SH-SY5Y (cell line): ENCODE results near the gene PKP3.

Experiments used
- GATA2 ChIP-seq: IDR thresholded peaks from 2 replicates; pipeline ENCODE4 v1.6.1; 2011; ENCODE audit warnings: mild to moderate bottlenecking, low read depth, low read length
- GATA3 ChIP-seq: IDR thresholded peaks from 2 replicates; pipeline ENCODE4 v1.6.1; 2011; ENCODE audit warnings: low read depth, mild to moderate bottlenecking, low read length, moderate library complexity

The PKP3 gene

DNA sequence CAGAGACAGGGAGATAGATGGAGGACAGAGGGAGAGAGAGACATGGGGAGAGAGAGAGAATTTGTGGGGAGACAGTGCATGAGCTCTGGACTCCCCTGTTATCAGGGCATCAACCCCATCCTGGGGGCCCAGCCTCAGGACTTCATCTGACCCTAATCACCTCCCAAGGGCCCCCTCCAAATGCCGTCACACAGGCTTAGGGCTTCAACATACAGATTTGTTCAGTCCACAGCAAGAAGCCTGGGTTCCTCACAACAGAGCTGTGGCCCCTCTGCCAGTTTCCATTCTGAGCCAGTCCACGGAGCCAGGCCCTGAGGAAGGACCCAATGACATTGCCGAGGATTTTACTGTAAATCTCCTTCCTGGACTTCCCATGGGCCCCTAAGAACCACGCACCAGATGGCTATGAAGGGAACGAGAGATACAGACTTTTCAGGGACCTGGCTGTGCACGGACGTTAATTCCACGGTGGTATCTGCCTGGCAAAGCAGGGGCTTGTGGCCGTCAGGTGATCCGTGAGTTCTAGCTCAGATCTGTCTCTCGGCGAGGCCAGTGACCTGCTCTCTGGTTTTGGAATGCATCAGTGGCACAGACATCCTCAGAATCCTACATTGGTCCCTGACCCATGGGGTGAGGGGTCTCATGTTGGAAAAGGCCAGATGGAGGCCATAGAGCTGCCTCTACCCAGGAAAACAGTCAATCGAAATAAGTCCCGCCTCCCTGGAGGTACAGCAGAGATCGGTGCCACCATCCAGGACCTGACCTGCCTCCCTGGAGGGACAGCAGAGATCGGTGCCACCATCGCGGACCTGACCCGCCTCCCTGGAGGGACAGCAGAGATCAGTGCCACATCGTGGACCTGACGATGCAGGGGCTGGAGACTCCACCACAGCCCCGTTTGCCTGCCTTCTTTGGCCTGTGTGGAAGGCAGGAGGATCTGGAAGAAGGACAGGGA lies 33.4 kb upstream of the PKP3 start:
- TF ChIP-seq GATA3, result no peak
- TF ChIP-seq GATA2, result no peak

DNA sequence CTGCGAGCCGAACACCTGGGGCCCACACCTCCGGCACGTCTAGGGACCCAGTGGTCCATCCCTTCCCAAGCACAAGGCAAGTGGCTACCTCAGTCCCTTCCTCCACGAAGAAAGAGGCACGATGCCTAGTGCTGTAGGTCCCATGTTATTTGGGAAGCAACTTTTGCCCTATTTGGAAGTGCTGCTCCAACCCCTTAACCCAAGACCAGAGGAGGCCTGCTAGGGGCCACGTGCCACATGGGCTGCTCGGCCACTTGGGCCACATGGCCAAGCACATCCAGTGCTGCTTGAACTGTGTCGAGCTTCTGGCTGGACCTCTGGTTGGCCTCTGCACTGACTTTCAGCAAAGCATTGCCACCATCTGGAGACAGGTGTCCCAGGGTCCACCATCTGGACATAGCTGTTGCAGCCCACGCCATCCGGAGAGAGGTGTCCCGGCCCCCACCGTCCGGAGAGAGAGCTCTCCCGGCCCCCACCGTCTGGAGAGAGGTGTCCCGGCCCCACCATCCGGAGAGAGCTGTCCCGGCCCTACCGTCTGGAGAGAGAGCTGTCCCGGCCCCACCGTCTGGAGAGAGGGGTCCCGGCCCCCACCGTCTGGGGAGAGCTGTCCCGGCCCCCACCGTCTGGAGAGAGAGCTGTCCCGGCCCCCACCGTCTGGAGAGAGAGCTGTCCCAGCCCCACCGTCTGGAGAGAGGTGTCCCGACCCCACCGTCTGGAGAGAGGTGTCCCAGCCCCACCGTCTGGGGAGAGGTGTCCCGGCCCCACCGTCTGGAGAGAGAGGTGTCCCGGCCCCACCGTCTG lies 31.2 kb upstream of the PKP3 start:
- TF ChIP-seq GATA2, result no peak
- TF ChIP-seq GATA3, result no peak

GRCh38 chr11:363948-364761 lies 29.9 kb upstream of the PKP3 start:
- TF ChIP-seq GATA3, result no peak
- no peak for TF ChIP-seq GATA2

DNA sequence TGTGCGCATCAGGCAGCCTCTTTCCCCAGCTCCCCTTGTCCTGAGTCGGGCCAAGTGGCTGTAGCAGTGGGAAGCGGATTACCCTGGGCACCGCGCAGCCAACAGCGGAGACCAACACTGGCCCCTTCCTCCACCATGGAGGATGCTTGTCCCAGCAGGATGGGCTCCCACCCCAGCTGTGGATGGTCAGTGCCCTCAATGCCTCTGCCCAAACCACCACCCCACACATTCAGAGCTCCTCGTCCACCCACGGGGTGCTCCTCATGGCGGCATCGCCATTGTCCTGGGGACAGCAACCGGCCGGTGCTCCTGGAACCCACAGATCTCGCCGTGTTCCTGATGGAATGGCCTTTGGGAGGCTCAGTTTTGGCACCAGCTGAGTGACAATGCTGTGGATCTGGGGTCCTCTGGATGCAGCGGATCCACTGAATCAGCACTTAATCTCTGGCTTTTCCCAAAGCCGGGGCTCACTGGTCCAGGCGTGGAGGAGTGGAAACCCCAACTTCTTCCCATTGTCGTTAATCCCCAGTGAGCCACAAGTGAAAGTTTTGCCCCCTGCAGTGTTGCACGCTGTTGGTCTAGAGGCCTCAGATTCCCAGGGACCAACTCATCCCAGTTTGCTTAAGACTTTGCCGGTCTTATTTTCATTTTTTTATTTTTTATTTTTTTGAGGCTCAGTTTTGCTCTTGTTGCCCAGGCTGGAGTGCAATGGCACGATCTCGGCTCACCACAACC lies 28.9 kb upstream of the PKP3 start:
- TF ChIP-seq GATA2 (no peak), GATA3 (no peak)

DNA sequence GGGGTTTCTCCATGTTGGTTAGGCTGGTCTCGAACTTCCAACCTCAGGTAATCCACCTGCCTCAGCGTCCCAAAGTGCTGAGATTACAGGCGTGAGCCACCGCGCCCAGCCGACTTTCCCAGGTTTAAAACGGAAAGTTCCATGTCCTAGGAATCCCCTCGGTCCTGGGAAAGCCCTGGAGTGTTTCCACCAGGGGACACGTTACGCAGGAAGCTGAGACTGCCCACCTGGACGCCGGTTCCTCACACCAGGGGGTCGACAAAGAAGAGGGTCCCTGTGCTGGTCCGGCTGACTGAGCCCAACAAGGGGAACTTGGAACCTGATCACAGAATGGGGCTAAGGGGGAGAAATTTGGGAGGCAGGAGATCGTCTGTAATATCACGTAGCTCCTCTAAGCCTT lies 28.2 kb upstream of the PKP3 start:
- TF ChIP-seq GATA2, result no peak
- no peak for TF ChIP-seq GATA3

DNA sequence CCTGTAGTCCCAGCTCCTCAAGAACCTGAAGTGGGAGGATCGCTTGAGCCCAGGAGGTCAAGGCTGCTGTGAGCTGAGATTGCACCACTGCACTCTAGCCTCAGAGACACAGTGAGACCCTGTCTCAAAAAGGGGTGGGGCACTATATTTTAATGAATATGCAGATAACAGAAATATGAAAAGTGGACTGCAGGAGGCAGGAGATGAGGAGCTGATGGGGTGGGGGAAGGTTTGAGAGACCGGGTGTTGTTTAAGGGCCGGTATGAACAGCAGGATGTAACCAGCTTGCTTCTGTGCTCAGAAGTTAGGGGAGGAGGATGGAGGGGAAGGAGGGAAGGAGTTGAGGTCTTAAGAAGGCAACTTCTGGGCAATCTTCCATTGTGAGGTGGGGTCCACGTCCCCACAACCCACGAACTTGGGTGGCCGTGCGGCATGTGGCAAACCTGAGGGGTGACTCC lies 26.0 kb upstream of the PKP3 start:
- TF ChIP-seq GATA2, result no peak
- no peak for TF ChIP-seq GATA3

GRCh38 chr11:368414-369335 lies 25.3 kb upstream of the PKP3 start:
- TF ChIP-seq GATA2 (no peak), GATA3 (no peak)

DNA sequence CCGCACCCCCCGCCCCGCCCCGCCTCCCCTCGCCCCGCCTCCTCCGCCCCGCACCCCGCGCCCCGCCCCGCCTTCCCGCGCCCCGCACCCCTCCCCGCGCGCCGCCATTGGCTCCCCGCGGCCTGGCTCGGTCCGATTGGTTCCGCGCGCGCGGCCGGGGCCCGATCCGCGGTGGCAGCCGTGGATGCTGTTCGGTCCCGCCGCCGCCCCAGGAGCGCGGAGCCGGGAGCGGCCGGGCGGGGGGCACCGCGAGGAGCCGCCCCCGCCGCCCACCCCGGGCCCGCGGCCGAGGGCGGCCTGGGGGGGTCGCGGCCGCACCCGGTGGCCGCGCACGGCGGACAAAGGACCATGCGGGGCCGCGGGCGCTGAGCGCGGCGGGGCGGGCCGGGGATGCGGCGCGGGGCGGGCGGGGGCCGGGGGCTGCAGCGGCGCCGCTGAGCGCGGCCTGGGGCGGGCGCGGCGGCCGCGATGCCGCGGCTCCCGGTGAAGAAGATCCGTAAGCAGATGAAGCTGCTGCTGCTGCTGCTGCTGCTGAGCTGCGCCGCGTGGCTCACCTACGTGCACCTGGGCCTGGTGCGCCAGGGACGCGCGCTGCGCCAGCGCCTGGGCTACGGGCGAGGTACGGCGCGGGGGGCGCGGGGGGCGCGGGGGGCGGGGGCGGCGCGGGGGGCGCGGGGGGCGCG lies 24.5 kb upstream of the PKP3 start, which contains the start of gene B4GALNT4:
Gene B4GALNT4, plus strand, starts transcription at position 164 of the 683 bp plus-strand sequence. Its CDS starts 305 bp downstream, at position 469.
- TF ChIP-seq GATA3, result no peak
- TF ChIP-seq GATA2, result no peak

DNA sequence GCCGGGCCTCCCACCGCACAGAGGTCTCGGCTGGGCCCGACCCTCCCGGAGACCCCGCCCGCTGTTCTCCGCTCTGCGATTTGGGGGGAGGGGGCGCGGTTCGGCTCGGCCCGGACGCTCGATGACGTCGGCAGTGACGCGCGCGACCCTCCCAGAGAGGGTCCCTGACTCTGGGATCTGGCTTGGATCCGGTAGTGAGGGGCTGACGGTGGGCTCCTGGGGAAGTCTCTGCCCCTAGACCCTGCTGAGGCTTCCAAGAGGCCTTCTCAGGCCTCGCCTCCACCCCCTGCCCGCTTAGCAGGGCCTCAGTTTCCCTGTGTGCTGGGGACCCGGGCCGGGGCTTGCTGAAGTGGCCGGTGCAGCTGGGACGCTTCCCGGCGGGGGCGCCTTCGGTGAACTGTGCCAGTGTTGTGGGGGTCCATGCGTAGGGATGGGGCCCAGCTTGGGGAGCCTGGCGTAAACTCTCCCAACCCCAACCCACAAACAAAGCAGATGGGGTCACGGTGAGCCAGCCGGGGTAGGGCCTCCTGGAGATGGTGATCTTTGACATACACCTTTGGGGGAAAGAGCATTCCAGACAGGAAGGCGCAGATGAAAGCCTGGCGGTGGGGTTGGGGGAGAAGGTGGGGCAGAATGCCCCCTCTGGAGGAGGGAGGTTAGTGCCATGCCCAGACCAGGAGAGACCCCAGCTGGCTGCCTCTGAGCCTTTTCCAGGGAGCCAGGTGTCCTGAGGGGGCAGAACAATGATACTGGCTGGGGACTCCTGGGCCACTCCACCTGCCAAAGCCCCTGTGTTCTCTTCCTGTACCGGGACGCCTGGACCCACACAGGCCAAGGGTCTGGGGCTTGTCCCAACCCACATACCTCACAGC lies 23.7 kb upstream of the PKP3 start:
- no peak for TF ChIP-seq GATA3
- no peak for TF ChIP-seq GATA2

- TF ChIP-seq GATA2 (no peak), GATA3 (no peak)
These were observed 23.0 kb upstream of the PKP3 start for GRCh38 chr11:371051-371450.

DNA sequence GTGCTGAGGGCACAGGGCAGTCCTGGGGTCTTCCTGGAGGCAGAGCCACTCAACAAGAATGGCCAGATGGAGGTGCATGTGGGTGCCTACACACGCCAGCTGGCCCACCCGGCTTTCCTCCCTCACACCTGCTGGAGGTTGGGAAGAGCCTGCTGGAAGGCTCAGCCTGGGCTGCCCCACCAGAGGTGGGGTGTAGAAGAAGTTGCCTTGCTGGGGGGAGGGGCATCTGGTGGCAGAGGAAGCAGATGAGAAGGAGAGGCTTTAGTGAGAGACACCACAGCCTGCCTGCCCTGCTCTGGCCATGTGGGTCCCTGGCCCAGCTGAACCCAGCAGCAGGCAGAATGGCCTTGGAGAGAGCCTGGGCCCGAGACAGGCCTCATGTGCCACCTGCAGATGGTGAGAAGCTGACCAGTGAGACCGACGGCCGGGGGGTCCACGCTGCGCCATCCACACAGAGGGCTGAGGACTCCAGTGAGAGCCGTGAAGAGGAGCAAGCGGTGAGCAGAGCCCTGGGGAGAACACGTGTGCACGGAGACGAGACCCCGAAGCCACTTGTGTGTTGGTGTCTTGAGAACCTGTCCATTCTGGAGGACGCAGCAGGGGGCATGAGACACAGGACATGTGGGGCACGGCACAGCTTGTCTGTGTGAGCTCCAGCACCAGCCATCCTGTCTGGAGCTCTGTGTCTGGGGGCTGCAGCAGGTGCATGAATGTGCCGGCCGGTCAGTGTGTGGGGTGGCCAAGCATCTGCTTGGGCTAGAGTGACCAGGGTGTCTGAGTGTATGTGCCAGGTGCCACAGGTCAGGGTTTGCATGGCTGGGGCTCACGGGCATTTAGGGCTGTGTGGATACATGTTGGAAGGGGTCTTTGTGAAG lies 22.1 kb upstream of the PKP3 start:
- TF ChIP-seq GATA2 (no peak), GATA3 (no peak)
